Endothelial cell of umbilical vein (primary cell): ENCODE measurements around the gene SIPA1L3. TPM values are rescaled to one million over a fixed set of nuclear protein-coding genes. Genes with fewer than 3 reads are reported as not detected.

Source experiments
- BruUV-seq: library from RNA; stranded (reverse); fragments of 400-500 nt; replicated peaks from 2 replicates; lab custom pipeline; 2021; lab: Mats Ljungman, UMichigan
- CTCF ChIA-PET: fragments of 300-600, 350-600 bp; sonication (Branson Sonifier 250); formaldehyde crosslinking; loops from one replicate; lab custom pipeline; 2021; ENCODE audit warnings: antibody characterized with exemption, inconsistent platforms; lab: Charles Lee
- POLR2A ChIA-PET: fragments of 300-600, 350-600 bp; sonication (Branson Sonifier 250); formaldehyde crosslinking; loops from one replicate; lab custom pipeline; 2021; ENCODE audit warnings: antibody characterized with exemption, inconsistent platforms; lab: Charles Lee
- DNase-seq: peaks from one replicate; pipeline ENCODE4 v3.0.0-alpha.2; 2011; ENCODE audit warnings: low read depth, low spot score
- FAIRE-seq: peaks from 2 replicates; lab custom pipeline; 2011; peaks lifted over from hg19 to GRCh38; lab: Jason Lieb, UNC
- H2AFZ ChIP-seq: 2 replicates; pipeline ENCODE4 v1.6.0; 2012; ENCODE audit warnings: low read depth, low read length, control low read depth, inconsistent platforms
- H3K27ac ChIP-seq: 2 replicates; pipeline ENCODE4 v1.5.1; 2011; ENCODE audit warnings: low read depth, mild to moderate bottlenecking, control low read depth, low read length, moderate library complexity; ENCODE audit not compliant: insufficient read depth
- H3K27me3 ChIP-seq, 2 experiments: 2 replicates each; pipeline versions ENCODE4 v1.6.0 to v1.6.1; 2011; ENCODE audit warnings: low read length in 2 of 2, mixed read lengths in 1 of 2; ENCODE audit not compliant: control insufficient read depth in 2 of 2, insufficient read depth in 2 of 2
- H3K36me3 ChIP-seq, 2 experiments: 2 replicates in 1 of 2; 3 replicates in 1 of 2; pipeline ENCODE4 v1.5.1; 2011; ENCODE audit warnings: low read length in 2 of 2, mild to moderate bottlenecking in 1 of 2, moderate library complexity in 1 of 2; ENCODE audit not compliant: control insufficient read depth in 2 of 2, insufficient read depth in 2 of 2; ENCODE audit errors: extremely low read depth in 1 of 2
- H3K4me1 ChIP-seq: 3 replicates; pipeline ENCODE4 v1.5.1; 2011; ENCODE audit warnings: mild to moderate bottlenecking, low read length; ENCODE audit not compliant: control insufficient read depth, insufficient read depth; ENCODE audit errors: extremely low read depth
- H3K4me2 ChIP-seq: 2 replicates; pipeline ENCODE4 v1.6.1; 2011; ENCODE audit warnings: low read length, control low read depth, mixed read lengths; ENCODE audit not compliant: insufficient read depth
- H3K4me3 ChIP-seq, 3 experiments: fragments of 200-600 bp in 1 of 3; sonication (generic), shearing (Covaris generic) in 1 of 3; replicated peaks in 1 of 3; 2 replicates each; pipeline ENCODE4 v1.5.1; 2011 to 2016; ENCODE audit warnings: control low read depth in 3 of 3, low read length in 3 of 3, mild to moderate bottlenecking in 2 of 3, inconsistent platforms in 1 of 3, low read depth in 1 of 3, moderate library complexity in 1 of 3; ENCODE audit not compliant: insufficient read depth in 1 of 3
- H3K79me2 ChIP-seq: 2 replicates; pipeline ENCODE4 v1.6.0; 2012; ENCODE audit warnings: low read length, inconsistent platforms; ENCODE audit not compliant: control insufficient read depth, insufficient read depth
- H3K9ac ChIP-seq: replicated peaks from 2 replicates; pipeline ENCODE3; 2011; ENCODE audit warnings: low read length, control low read depth; ENCODE audit not compliant: insufficient read depth; ENCODE audit errors: extremely low read depth
- H3K9me1 ChIP-seq: replicated peaks from 3 replicates; pipeline ENCODE4 v1.6.0; 2011; ENCODE audit warnings: mild to moderate bottlenecking, low read length; ENCODE audit not compliant: control insufficient read depth, insufficient read depth; ENCODE audit errors: extremely low read depth
- H3K9me3 ChIP-seq: replicated peaks from 2 replicates; pipeline ENCODE4 v1.5.1; 2012; ENCODE audit warnings: low read length, inconsistent platforms; ENCODE audit not compliant: control insufficient read depth, insufficient read depth
- H4K20me1 ChIP-seq: replicated peaks from 2 replicates; pipeline ENCODE3; 2011; ENCODE audit warnings: mild to moderate bottlenecking, low read length; ENCODE audit not compliant: control insufficient read depth, insufficient read depth; ENCODE audit errors: extremely low read depth
- EZH2 ChIP-seq: IDR thresholded peaks from 2 replicates; pipeline ENCODE4 v1.6.1; 2012; ENCODE audit warnings: borderline replicate concordance, low read depth, mild to moderate bottlenecking, moderate library complexity, low read length, inconsistent platforms; ENCODE audit not compliant: severe bottlenecking
- FOS ChIP-seq: IDR thresholded peaks from 2 replicates; pipeline ENCODE4 v1.6.1; 2011; ENCODE audit warnings: mild to moderate bottlenecking, low read length, moderate library complexity, borderline replicate concordance; ENCODE audit not compliant: insufficient read depth
- GATA2 ChIP-seq: IDR thresholded peaks from 2 replicates; pipeline ENCODE4 v1.7.0; 2011; ENCODE audit warnings: low read depth, mild to moderate bottlenecking, moderate library complexity, mixed read lengths, low read length; ENCODE audit not compliant: insufficient read length, insufficient read depth
- JUN ChIP-seq: IDR thresholded peaks from 2 replicates; pipeline ENCODE4 v1.6.1; 2011; ENCODE audit warnings: borderline replicate concordance, low read depth; ENCODE audit not compliant: insufficient read length, insufficient read depth
- MAX ChIP-seq: IDR thresholded peaks from 2 replicates; pipeline ENCODE4 v1.6.1; 2011; ENCODE audit not compliant: insufficient read depth, insufficient read length
- MYC ChIP-seq: IDR thresholded peaks from one replicate; pipeline ENCODE4 v1.6.1; 2011; ENCODE audit warnings: mild to moderate bottlenecking, low read depth, low read length
- POLR2A ChIP-seq: IDR thresholded peaks from 2 replicates; pipeline ENCODE4 v1.6.1; 2012; ENCODE audit warnings: low read depth, mild to moderate bottlenecking, control low read depth, low read length
- POLR2AphosphoS5 ChIP-seq: IDR thresholded peaks from 2 replicates; pipeline ENCODE4 v1.6.1; 2012; ENCODE audit warnings: low read depth, mild to moderate bottlenecking, control low read depth, low read length, moderate library complexity; ENCODE audit not compliant: insufficient read depth
- dilution Hi-C: fragments of 300-500 bp; cut with MboI; formaldehyde crosslinking; loops from one replicate; pipeline ENCODE4 v1.15.0; 2019; ENCODE audit warnings: low sequenced_read_pairs; ENCODE audit not compliant: extremely low pct_ligation_motif_present
- intact Hi-C: fragments of 100-400 bp; cut with micrococcal nuclease; formaldehyde crosslinking; loops from one replicate; pipeline ENCODE4 v1.10.0; 2022
- polyA plus RNA-seq, 4 experiments: library from polyadenylated mRNA; depleted of rRNA in 3 of 4; stranded (reverse) in 3 of 4; unstranded in 1 of 4; fragments of >200 nt; gene quantifications; 2 replicates each; pipeline versions ENCODE4 v1.2.1 to v1.2.3, GENCODE V29; 2011 to 2012; ENCODE audit warnings: missing spikeins in 1 of 4
- total RNA-seq: library from RNA; stranded (reverse); gene quantifications from 2 replicates; pipeline ENCODE4 v1.2.3, GENCODE V29; 2021
- TF ChIP-seq, protein P1 (sequence below), 2 donors: IDR thresholded peaks; 1 replicate in 1 of 2; 2 replicates in 1 of 2; pipeline ENCODE4 v1.5.1; 2011; ENCODE audit warnings: low read length in 2 of 2, mild to moderate bottlenecking in 2 of 2, moderate library complexity in 2 of 2, control low read depth in 1 of 2, inconsistent platforms in 1 of 2, low read depth in 1 of 2; ENCODE audit not compliant: insufficient read depth in 1 of 2; ENCODE audit errors: extremely low read depth in 1 of 2

The SIPA1L3 gene
- total and polyA plus RNA-seq, 2 donors (not counting 3 experiments of a cell fraction or from before 2014, with no cell fraction given) = 14.2 to 47.2 TPM

DNA sequence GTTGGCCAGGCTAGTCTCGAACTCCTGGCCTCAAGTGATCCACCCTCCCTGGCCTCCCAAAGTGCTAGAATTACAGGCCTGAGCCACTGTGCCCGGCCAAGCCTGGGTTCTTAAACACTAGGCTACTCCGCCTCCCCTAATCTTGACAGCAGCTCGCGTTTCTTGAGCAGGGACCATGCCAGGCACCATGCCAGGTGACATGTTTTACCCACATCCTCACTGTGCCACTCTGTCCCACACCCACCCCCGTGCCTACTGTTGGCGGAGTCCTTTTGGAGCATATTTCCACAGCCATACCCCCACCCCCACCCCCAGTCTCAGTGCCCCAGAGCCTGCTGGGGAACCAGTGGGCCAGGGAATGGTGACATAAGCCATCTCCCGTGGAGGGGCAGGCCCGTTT lies 218.2 kb downstream of the SIPA1L3 start:
- H2AFZ ChIP-seq = no peak overlapping the region
- ChIA-PET POLR2A (no interaction called here), CTCF (no interaction called here)
- DNase-seq (no peak), FAIRE-seq (no peak)
- no peaks in the 10 kb centered on the region for H3K79me2 ChIP-seq
- H3K36me3 ChIP-seq = no peaks in the 10 kb centered on the region
- H3K4me3 ChIP-seq = no peak overlapping the region
- no peak overlapping the region for H3K9ac ChIP-seq
- no peaks in the 10 kb centered on the region for H3K9me3 ChIP-seq
- dilution Hi-C loops = no loop called here
- H3K27ac ChIP-seq = no peak overlapping the region
- no peaks in the 10 kb centered on the region for H4K20me1 ChIP-seq
- intact Hi-C loops = no loop called here
- H3K4me1 ChIP-seq = no peaks in the 10 kb centered on the region
- H3K9me1 ChIP-seq = no peaks in the 10 kb centered on the region
- no peak overlapping the region for H3K4me2 ChIP-seq
- H3K27me3 ChIP-seq = no peaks in the 10 kb centered on the region
- BruUV-seq = no TSS peak
- TF ChIP-seq EZH2 = no peak
- TF ChIP-seq GATA2 = no peak
- no peak for TF ChIP-seq FOS
- TF ChIP-seq, protein P1, sequence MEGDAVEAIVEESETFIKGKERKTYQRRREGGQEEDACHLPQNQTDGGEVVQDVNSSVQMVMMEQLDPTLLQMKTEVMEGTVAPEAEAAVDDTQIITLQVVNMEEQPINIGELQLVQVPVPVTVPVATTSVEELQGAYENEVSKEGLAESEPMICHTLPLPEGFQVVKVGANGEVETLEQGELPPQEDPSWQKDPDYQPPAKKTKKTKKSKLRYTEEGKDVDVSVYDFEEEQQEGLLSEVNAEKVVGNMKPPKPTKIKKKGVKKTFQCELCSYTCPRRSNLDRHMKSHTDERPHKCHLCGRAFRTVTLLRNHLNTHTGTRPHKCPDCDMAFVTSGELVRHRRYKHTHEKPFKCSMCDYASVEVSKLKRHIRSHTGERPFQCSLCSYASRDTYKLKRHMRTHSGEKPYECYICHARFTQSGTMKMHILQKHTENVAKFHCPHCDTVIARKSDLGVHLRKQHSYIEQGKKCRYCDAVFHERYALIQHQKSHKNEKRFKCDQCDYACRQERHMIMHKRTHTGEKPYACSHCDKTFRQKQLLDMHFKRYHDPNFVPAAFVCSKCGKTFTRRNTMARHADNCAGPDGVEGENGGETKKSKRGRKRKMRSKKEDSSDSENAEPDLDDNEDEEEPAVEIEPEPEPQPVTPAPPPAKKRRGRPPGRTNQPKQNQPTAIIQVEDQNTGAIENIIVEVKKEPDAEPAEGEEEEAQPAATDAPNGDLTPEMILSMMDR (IDR thresholded peaks at IDR 0.05; ENCODE audit: extremely low read depth in 1 of 2, insufficient read depth in 1 of 2, low read depth in 1 of 2, low read length in 2 of 2) = no peak
- no peak for TF ChIP-seq JUN
- TF ChIP-seq POLR2AphosphoS5 = no peak
- no peak for TF ChIP-seq POLR2A
- TF ChIP-seq MAX = no peak
- no peak for TF ChIP-seq MYC
